ENCODE results near the gene TRNP1.

Gene TRNP1

DNA sequence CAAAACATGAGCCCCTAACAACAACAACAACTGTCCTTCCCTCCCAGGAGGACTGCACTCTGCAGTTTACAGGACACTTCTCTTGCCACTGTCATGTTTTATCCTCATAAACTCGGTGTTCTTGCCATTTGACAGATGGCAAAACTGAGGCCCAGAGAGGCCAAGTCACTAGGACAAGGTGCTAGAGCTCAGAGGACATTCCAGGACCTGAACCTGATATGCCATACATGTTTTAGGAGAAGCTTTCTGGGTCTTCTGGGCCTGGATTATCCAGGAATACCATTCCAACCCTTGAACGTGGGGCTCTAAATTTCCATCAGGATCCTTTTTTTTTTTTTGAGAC is 38.6 kb downstream of the TRNP1 start:
- TF ChIP-seq, protein P1, sequence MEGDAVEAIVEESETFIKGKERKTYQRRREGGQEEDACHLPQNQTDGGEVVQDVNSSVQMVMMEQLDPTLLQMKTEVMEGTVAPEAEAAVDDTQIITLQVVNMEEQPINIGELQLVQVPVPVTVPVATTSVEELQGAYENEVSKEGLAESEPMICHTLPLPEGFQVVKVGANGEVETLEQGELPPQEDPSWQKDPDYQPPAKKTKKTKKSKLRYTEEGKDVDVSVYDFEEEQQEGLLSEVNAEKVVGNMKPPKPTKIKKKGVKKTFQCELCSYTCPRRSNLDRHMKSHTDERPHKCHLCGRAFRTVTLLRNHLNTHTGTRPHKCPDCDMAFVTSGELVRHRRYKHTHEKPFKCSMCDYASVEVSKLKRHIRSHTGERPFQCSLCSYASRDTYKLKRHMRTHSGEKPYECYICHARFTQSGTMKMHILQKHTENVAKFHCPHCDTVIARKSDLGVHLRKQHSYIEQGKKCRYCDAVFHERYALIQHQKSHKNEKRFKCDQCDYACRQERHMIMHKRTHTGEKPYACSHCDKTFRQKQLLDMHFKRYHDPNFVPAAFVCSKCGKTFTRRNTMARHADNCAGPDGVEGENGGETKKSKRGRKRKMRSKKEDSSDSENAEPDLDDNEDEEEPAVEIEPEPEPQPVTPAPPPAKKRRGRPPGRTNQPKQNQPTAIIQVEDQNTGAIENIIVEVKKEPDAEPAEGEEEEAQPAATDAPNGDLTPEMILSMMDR (IDR thresholded peaks at IDR 0.05; ENCODE audit: extremely low read depth, missing control alignments): no peak
- DNase-seq (ENCODE audit: low spot score): no peak

DNA sequence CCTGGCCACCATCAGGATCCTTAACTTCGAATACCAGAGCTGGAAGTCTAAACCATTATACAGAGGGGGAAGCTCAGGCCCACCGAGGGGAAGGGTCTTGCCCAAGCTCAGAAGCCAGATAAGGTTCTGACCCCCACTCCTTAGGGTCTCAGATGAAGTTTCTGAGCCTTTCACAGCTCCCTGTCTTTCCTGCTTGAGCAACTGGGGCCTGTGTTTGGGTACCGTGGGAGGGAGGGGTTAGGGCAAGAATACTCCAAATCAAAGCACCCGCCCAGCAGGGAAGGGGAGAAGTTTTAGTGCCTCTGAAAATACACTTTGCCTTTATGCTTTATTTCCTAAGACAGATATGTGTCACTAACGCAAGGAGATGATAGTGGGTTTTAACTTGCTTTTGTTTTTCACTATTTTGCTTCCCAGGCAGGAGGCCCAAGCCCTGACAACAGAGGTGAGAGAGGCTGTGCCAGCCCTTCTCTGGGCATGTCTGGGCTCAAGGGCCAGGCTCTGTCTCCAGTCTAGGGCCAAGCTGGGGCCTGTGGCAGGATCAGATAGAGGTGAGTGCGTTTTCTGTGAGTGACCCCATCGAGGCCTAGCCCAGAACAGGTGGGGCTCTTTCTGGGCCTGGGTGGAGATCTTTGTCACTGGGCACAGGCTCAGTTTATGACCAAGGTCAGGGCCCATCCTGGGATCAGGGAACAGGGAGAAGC is 39.7 kb downstream of the TRNP1 start:
- TF ChIP-seq, protein P1 (IDR thresholded peaks at IDR 0.05; ENCODE audit: extremely low read depth, missing control alignments): no peak
- no peak for DNase-seq (ENCODE audit: low spot score)

DNA sequence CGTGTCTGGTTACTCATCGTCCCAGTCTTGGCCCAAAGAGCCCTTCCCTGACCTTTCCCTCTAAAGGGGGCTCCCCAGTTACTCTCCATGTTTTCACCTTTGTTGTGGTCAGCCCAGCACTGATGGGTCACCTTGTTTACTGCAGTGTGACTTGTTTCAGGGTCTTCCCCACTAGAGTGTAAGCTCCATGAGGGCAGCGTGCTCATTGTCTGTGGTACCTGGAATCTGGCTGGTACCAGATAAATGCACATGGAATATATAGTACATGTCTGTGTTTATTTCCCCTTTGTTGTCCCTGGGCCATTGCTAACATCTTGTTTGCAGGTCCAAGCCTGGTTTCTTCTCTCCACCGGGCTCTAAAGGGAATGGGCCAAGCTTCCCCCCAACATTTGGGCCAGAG is 41.9 kb downstream of the TRNP1 start:
- TF ChIP-seq, protein P1 (IDR thresholded peaks at IDR 0.05; ENCODE audit: extremely low read depth, missing control alignments): no peak
- no peak for DNase-seq (ENCODE audit: low spot score)

DNA sequence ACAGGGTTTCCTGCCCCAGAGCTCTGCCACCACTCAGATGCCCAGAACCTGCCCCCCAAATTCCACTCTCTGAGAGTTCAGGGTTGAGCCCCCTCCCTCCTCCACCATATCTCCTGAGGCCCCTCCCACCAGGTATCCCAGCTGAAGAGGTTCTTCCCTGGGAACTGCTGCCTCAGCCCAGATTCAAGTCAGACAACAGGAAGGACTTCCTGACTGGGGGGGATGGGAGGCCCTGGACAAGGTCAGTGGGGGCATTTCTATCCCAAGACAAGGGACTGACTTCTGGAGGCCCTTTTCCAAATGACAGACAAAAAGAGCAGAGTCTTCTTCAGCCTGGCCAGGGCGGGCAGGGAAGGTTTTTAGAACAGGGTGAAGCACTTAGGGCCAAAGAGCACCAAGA is 43.2 kb downstream of the TRNP1 start:
- TF ChIP-seq, protein P1 (IDR thresholded peaks at IDR 0.05; ENCODE audit: extremely low read depth, missing control alignments): no peak
- no peak for DNase-seq (ENCODE audit: low spot score)

DNA sequence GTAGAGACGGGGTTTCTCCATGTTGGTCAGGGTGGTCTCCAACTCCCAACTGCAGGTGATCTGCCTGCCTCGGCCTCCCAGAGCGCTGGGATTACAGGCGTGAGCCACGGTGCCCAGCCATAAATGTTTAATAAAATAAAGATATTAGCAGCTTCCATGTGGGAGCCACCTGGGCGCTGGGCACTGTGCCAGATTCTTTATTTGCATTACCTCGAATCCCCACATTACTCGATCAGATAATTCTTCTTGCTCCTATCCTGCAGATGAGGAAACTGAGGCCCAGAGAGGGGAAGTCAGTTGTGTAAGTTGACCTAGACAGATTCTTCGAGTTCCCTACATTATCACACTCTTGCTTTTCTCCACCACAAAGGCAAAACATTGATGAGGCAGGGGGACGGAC is 44.0 kb downstream of the TRNP1 start:
- no peak for DNase-seq (ENCODE audit: low spot score)
- TF ChIP-seq, protein P1 (IDR thresholded peaks at IDR 0.05; ENCODE audit: extremely low read depth, missing control alignments): no peak

DNA sequence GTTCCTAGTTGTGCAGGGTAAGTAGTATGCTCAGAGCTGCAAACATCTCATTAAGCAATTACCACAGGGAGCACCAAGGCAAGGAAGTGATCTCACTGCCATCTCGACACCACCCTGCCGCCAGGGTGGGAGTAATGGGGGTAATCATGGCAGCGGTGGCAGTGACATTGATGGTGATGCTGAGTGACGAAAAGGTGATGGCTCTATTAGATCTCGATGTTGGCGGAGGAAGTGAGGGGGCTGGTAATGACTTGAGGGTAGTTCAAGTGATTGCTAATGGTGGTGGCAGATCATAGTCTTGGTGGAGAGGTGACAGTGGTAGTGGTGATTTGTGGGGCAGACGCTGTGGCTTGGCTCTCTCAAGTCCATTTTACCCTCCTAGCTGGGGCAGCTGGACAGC is 44.5 kb downstream of the TRNP1 start:
- TF ChIP-seq, protein P1 (IDR thresholded peaks at IDR 0.05; ENCODE audit: extremely low read depth, missing control alignments): no peak
- no peak for DNase-seq (ENCODE audit: low spot score)

DNA sequence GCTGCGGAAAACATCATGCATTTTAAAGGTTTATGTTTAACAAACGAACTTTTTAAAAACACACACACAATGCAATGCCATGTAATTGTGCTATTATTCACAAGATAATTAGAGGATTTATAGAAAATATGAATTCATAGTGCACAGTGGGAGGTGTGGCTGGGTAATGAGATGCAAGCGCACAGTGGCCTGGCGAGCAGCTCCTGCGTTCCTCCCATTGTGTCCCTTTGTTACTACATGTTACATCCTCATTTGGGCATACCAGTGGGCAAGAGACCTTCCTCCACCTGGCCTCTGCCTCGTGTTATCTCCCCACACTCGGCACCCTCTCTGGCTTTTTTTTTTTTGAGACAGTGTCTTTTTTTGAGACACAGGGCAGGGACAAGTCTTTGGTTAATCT is 49.2 kb downstream of the TRNP1 start:
- DNase-seq (ENCODE audit: low spot score): no peak
- TF ChIP-seq, protein P1 (IDR thresholded peaks at IDR 0.05; ENCODE audit: extremely low read depth, missing control alignments): no peak
